ENCODE results near the gene VTI1A. TPM values are rescaled to one million over a fixed set of nuclear protein-coding genes. Genes with fewer than 3 reads are reported as not detected.

VTI1A gene
- total RNA-seq, 2 donors from 2014 or later, result 34.1 to 38.6 TPM

DNA sequence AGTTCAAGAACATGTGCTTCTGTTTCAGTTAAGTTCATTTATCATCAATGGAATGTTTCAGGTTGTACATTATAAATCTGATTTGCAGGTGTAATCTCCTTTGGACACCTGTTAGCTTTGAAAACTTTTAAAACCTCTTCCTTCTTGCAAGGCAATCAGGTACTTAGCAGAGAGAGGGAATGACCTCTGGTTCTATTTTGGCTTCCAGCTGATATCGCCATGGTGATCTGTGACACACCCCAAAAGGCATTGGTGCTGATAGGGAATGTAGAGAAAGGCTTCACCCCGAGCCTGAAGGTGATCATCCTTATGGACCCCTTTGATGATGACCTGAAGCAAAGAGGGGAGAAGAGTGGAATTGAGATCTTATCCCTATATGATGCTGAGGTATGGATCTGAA, 37.7 kb upstream of the VTI1A start:
- no peak for DNase-seq
- TF ChIP-seq, protein P1, sequence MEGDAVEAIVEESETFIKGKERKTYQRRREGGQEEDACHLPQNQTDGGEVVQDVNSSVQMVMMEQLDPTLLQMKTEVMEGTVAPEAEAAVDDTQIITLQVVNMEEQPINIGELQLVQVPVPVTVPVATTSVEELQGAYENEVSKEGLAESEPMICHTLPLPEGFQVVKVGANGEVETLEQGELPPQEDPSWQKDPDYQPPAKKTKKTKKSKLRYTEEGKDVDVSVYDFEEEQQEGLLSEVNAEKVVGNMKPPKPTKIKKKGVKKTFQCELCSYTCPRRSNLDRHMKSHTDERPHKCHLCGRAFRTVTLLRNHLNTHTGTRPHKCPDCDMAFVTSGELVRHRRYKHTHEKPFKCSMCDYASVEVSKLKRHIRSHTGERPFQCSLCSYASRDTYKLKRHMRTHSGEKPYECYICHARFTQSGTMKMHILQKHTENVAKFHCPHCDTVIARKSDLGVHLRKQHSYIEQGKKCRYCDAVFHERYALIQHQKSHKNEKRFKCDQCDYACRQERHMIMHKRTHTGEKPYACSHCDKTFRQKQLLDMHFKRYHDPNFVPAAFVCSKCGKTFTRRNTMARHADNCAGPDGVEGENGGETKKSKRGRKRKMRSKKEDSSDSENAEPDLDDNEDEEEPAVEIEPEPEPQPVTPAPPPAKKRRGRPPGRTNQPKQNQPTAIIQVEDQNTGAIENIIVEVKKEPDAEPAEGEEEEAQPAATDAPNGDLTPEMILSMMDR (IDR thresholded peaks at IDR 0.05), result no peak
- H3K9ac ChIP-seq (ENCODE audit: low read depth in 2 of 2, low read length in 2 of 2), result no peak overlapping the region
- H3K4me1 ChIP-seq, result peaks cover 5% of the 10 kb centered on the region
- peaks cover 8% of the 10 kb centered on the region for H3K36me3 ChIP-seq
- H3K27ac ChIP-seq, result no peak overlapping the region
- no peaks in the 10 kb centered on the region for H3K9me3 ChIP-seq
- intact Hi-C loops (cut with DNase I), result no loop called here
- no peak overlapping the region for H3K4me3 ChIP-seq
- H3K27me3 ChIP-seq, result no peaks in the 10 kb centered on the region

DNA sequence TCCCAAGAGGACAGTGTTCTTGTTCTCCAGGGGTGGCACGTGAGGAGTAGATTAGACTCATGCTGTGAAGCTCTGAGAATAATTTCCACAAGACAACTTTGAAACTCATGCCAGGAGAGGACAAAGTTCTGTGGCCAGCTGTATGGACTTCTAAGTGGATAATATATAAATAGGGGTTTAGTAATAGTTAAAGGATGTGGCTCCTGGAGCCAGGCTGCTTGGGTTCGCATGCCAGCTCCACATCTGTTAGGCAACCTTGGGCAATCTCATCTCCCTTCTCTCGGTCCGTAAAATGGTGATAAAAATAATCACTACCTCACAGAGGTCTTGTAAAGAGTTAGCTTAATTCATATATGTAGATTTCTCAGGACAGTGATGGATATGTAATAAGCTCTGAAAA, 37.3 kb upstream of the VTI1A start:
- DNase-seq, result no peak
- no peak overlapping the region for H3K9ac ChIP-seq (ENCODE audit: low read depth in 2 of 2, low read length in 2 of 2)
- intact Hi-C loops (cut with DNase I), result no loop called here
- TF ChIP-seq, protein P1 (IDR thresholded peaks at IDR 0.05), result no peak
- H3K27ac ChIP-seq, result no peak overlapping the region
- peaks cover 5% of the 10 kb centered on the region for H3K4me1 ChIP-seq
- H3K36me3 ChIP-seq, result peaks cover 8% of the 10 kb centered on the region
- no peaks in the 10 kb centered on the region for H3K27me3 ChIP-seq
- H3K9me3 ChIP-seq, result no peaks in the 10 kb centered on the region
- no peak overlapping the region for H3K4me3 ChIP-seq

DNA sequence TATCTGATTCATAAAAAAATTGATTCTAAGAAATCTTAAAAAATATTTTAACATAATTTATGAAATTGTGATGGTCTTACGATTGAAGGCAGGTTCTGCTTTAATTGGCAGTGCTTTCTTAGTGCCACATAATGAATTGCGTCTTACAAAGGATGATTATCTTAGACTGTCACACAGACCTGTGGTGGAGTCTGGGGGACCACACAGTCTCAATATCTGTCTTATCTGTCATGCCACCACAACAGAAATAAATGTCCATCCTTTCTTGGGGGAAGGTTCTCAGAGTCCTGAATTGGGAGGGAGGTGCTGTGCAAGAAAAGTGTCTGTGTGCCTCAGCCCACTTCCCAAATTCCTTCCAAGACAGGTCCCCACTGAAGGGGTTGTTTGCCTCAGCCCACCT, 34.3 kb upstream of the VTI1A start:
- Histone ChIP-seq H3K27me3 (no peaks in the 10 kb centered on the region), H3K4me3 (no peak overlapping the region), H3K9ac (ENCODE audit: low read depth in 2 of 2, low read length in 2 of 2) (no peak overlapping the region), H3K4me1 (peaks cover 2% of the 10 kb centered on the region), H3K9me3 (no peaks in the 10 kb centered on the region), H3K27ac (no peak overlapping the region), H3K36me3 (peaks cover 14% of the 10 kb centered on the region)
- intact Hi-C loops (cut with DNase I), result no loop called here
- TF ChIP-seq, protein P1 (IDR thresholded peaks at IDR 0.05), result no peak
- DNase-seq, result no peak

DNA sequence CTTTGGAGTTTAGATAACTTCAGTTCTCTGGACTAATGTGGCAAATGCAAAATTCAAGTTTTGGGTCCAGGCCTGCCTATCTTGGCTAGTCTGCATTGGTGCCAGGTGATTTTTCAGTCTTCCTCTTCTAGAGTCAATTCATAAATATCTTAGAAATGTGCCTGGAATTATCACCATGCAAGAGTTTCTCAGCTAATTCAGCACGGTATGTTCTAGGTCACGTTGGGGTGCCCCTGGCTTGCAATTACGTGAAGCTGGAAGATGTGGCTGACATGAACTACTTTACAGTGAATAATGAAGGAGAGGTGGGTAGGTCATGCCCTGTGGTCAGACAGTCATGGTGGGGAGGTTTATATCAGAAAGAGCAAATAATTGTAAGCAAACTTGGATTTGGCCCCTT, 25.3 kb upstream of the VTI1A start:
- Histone ChIP-seq H3K4me3 (no peak overlapping the region), H3K27me3 (no peaks in the 10 kb centered on the region), H3K4me1 (no peaks in the 10 kb centered on the region), H3K27ac (no peak overlapping the region), H3K36me3 (peaks cover 19% of the 10 kb centered on the region), H3K9ac (ENCODE audit: low read depth in 2 of 2, low read length in 2 of 2) (no peak overlapping the region), H3K9me3 (no peaks in the 10 kb centered on the region)
- intact Hi-C loops (cut with DNase I), result no loop called here
- TF ChIP-seq, protein P1 (IDR thresholded peaks at IDR 0.05), result no peak
- no peak for DNase-seq

DNA sequence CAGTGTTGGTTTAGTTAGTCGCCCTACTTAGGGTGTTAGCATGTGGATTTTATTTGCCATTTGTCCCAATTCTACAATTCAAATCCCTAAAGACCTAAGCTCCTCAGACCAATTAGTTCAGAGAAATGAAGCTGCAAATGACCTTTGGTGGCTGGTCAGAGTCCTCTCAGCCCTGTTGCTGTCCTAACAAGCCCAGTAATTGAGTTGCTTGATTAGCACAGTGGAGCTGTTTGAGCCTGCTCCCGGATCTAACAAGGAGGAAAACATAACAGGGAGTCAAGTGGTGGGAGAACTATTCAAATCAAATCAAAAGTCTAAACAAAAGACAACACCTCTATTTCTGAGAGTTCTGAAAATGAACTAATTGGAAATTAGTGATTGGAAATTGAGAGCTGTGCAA, 22.4 kb upstream of the VTI1A start:
- TF ChIP-seq, protein P1 (IDR thresholded peaks at IDR 0.05), result no peak
- no peak overlapping the region for H3K4me3 ChIP-seq
- intact Hi-C loops (cut with DNase I), result no loop called here
- no peak overlapping the region for H3K27ac ChIP-seq
- H3K9ac ChIP-seq (ENCODE audit: low read depth in 2 of 2, low read length in 2 of 2), result no peak overlapping the region
- H3K4me1 ChIP-seq, result no peaks in the 10 kb centered on the region
- H3K27me3 ChIP-seq, result no peaks in the 10 kb centered on the region
- peaks cover 21% of the 10 kb centered on the region for H3K36me3 ChIP-seq
- H3K9me3 ChIP-seq, result no peaks in the 10 kb centered on the region
- no peak for DNase-seq

DNA sequence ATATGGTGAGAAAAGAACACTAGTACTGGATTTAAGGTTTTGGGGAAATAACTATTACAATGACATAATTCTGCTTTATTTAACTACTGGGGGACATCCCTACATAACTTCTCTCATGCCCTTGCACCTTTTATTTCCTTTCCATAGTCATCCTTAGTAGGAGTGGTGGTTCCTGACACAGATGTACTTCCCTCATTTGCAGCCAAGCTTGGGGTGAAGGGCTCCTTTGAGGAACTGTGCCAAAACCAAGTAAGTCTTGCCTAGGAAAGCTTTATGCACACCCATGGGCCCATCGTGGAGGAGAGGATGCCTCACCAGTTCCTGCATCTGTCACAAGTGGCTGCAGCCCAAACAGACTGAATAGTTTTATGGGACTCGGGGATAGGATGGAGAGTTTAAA, 20.9 kb upstream of the VTI1A start:
- H3K4me3 ChIP-seq, result no peak overlapping the region
- peaks cover 21% of the 10 kb centered on the region for H3K36me3 ChIP-seq
- H3K4me1 ChIP-seq, result no peaks in the 10 kb centered on the region
- TF ChIP-seq, protein P1 (IDR thresholded peaks at IDR 0.05), result no peak
- H3K27me3 ChIP-seq, result no peaks in the 10 kb centered on the region
- no peak overlapping the region for H3K9ac ChIP-seq (ENCODE audit: low read depth in 2 of 2, low read length in 2 of 2)
- intact Hi-C loops (cut with DNase I), result no loop called here
- no peak overlapping the region for H3K27ac ChIP-seq
- no peak for DNase-seq
- no peaks in the 10 kb centered on the region for H3K9me3 ChIP-seq
